Uterus (tissue), 2 donors: ENCODE data around the gene PRMT7.

Experiments
- POLR2A ChIP-seq, 2 donors: fragments of 450-650 bp; IDR thresholded peaks; one replicate each; pipeline ENCODE4 v1.6.1; 2016; ENCODE audit warnings: antibody characterized with exemption in 2 of 2, mild to moderate bottlenecking in 1 of 2, moderate library complexity in 1 of 2
- TF ChIP-seq, protein P1 (sequence below), 4 experiments: fragments of 200-600 bp in 2 of 4; fragments of 450-650 bp in 2 of 4; sonication (generic) in 2 of 4; IDR thresholded peaks; one replicate each; pipeline ENCODE4 v1.5.1; 2016 to 2019; ENCODE audit warnings: antibody characterized with exemption in 4 of 4, mild to moderate bottlenecking in 2 of 4, moderate library complexity in 1 of 4

DNA sequence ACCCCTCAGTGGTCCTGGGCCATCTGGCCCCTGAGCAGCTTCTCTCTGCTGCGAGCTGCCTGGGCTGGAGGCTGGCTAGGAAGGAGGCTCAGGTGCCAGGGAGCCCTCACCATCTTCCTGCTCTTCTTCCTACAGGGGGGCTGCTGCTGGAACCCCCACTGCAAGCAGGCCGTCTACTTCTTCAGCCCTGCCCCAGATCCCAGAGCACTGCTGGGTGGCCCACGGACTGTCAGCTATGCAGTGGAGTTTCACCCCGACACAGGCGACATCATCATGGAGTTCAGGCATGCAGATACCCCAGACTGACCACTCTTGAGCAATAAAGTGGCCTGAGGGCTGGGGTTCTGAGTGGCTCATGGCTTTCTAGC lies 46.1 kb downstream of the PRMT7 start:
- TF ChIP-seq, protein P1, sequence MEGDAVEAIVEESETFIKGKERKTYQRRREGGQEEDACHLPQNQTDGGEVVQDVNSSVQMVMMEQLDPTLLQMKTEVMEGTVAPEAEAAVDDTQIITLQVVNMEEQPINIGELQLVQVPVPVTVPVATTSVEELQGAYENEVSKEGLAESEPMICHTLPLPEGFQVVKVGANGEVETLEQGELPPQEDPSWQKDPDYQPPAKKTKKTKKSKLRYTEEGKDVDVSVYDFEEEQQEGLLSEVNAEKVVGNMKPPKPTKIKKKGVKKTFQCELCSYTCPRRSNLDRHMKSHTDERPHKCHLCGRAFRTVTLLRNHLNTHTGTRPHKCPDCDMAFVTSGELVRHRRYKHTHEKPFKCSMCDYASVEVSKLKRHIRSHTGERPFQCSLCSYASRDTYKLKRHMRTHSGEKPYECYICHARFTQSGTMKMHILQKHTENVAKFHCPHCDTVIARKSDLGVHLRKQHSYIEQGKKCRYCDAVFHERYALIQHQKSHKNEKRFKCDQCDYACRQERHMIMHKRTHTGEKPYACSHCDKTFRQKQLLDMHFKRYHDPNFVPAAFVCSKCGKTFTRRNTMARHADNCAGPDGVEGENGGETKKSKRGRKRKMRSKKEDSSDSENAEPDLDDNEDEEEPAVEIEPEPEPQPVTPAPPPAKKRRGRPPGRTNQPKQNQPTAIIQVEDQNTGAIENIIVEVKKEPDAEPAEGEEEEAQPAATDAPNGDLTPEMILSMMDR (IDR thresholded peaks at IDR 0.05), result no peak
- no peak for TF ChIP-seq POLR2A (IDR thresholded peaks at IDR 0.05)
